HG03439 (cell line): ENCODE measurements around the gene MFN2.
"Not testable (repeated sequence)": the region's sequence is repeated elsewhere in the genome, so short reads cannot be mapped to it uniquely, and the experiment has no call there.

Experiments
- ATAC-seq: cut with Tn5 transposase; IDR thresholded peaks from one replicate; pipeline ENCODE4 v1.9.1; 2021; ENCODE audit warnings: mild to moderate bottlenecking, moderate library complexity; ENCODE audit not compliant: unreplicated experiment

MFN2 gene

GRCh38 chr1:12015499-12015898 is 35.3 kb downstream of the MFN2 start:
- no peak for ATAC-seq

GRCh38 chr1:12016182-12016581 is 35.9 kb downstream of the MFN2 start:
- no peak for ATAC-seq

GRCh38 chr1:12019858-12020509 is 39.7 kb downstream of the MFN2 start:
- ATAC-seq = no peak

- no peak for ATAC-seq
Measured at GRCh38 chr1:12021616-12022015, 41.4 kb downstream of the MFN2 start.

- no peak for ATAC-seq
Measured at GRCh38 chr1:12022036-12022435, 41.8 kb downstream of the MFN2 start.

- no peak for ATAC-seq
Measured at GRCh38 chr1:12026586-12026985, 46.3 kb downstream of the MFN2 start.

GRCh38 chr1:12028248-12028647 is 48.0 kb downstream of the MFN2 start:
- ATAC-seq = no peak

- no peak for ATAC-seq
Measured at GRCh38 chr1:12028957-12029511, 48.8 kb downstream of the MFN2 start.

- ATAC-seq = no peak
Measured at GRCh38 chr1:12029720-12030339, 49.6 kb downstream of the MFN2 start.

GRCh38 chr1:12031039-12031980 is 51.1 kb downstream of the MFN2 start:
- no peak for ATAC-seq

- no peak for ATAC-seq
Measured at GRCh38 chr1:12032161-12032621, 51.9 kb downstream of the MFN2 start.

GRCh38 chr1:12033441-12033840 is 53.2 kb downstream of the MFN2 start:
- ATAC-seq = not testable (repeated sequence)

GRCh38 chr1:12034381-12034801 is 54.1 kb downstream of the MFN2 start:
- ATAC-seq = no peak

- ATAC-seq = no peak
Measured at GRCh38 chr1:12035312-12035711, 55.1 kb downstream of the MFN2 start.

- ATAC-seq = no peak
Measured at GRCh38 chr1:12037486-12038355, 57.5 kb downstream of the MFN2 start.

- no peak for ATAC-seq
Measured at GRCh38 chr1:12038356-12039163, 58.3 kb downstream of the MFN2 start.

- no peak for ATAC-seq
Measured at GRCh38 chr1:12039164-12039525, 58.9 kb downstream of the MFN2 start.

GRCh38 chr1:12039824-12040456 is 59.7 kb downstream of the MFN2 start:
- not testable (repeated sequence) for ATAC-seq

GRCh38 chr1:12040457-12041051 is 60.3 kb downstream of the MFN2 start:
- peak; percentile 51 for ATAC-seq
